Activated CD4-positive, alpha-beta T cell treated with anti-CD3 and anti-CD28 coated beads for 24 hours (primary cell): ENCODE data around the gene CAMK2D.

ENCODE experiments used
- DNase-seq, 2 donors: peaks; one replicate each; pipeline ENCODE4 v3.0.0-alpha.2; 2020; ENCODE audit warnings: low read depth in 2 of 2

CAMK2D gene

GRCh38 chr4:113682730-113683537 lies 78.6 kb downstream of the CAMK2D start:
- peak; percentile 46 to 63 for DNase-seq

DNA sequence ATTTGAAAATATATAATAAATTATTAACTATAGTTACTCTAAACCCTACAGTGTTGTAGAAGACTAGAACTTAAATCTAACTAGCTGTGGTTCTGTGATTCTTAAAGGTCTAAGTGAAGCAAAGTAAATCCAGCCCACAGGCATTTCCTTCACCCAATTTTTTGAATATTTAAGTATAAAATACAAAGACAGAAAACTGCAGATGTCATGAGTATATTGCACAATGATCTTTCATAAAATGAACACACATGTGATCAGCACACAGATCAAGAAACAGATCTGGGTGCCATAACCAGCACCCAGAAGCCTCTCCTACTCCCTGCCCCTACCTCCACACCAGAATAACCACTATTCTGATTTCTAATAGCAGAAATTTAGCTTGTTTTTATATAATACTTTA lies 82.9 kb downstream of the CAMK2D start:
- DNase-seq, result no peak

DNA sequence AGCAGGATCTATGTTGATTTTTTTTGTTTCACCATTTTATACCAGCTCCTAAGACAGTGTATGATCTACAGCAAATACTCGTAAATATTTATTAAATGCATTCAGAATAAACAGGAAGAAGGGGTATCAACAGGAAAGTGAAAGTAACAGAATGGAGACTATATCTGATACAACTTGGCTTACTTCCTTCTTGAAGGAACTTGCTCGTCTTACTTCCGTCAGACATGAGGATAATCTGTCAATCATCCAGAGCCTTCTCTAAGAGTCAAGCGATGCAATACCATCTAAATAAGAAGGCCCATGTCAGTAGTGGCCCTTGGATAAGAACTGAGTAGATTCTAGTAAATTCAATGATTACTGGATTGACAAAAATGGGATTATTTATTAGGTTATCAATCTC lies 84.2 kb downstream of the CAMK2D start:
- no peak for DNase-seq

DNA sequence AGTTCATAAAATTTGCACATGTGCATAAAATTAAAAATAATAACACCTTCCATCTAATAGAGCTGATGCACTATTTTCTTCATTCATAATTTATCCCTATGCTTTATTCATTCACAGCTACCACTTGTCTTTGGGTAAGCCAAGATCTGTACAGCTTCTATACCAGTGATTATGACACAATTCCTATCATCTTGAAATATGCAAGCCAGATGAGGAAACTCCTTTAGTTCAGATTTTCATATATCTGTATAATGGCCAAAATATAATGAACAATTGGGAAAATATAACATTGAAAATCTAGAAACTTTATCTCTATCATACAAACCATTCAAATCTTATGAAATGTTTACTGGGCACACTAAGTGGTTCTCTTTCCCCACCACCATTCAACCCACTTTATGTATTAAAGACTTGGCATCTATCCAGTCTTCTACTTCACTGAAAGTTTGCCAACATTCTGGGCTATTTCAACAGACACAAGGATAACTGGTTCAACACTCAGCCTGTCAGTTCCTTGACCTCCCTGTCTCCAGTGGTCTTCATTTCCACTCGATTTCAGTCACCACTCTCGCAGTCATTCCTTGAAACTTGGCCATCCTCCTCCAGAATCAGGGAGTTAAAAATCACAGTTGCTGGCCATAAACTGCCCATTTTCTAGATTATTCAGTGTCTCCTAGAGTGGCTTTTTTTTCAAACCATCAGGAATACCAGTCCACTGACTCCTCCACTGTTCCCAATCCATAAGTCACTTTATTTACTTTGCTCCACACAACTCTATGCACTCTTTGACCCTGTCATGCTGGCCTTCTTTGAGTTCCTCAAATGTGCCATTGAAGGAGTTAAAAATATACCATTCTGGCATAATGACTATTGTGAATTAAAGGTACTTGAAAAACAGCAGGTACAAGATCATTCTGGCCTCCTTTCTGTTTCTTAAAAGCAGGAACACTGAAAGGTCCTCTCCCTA lies 85.5 kb downstream of the CAMK2D start:
- no peak for DNase-seq

DNA sequence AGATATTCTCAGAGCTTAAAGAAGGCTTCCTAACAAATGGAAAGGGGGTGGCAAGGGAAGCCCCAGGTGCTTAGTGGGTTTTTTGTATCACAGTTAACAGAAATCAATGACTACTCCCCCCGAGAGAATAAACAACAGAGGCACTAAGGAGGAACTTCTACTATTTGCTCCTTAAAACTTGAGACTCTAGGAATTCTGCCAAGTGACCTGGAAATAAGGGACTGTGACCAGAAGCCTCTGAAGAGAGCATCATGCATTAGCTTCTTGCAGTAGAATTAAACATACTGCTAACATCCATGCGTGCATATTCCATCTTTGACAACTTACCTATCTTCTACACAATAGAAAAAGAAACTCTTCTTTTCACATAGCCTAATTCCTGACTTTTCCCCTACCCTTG lies 86.8 kb downstream of the CAMK2D start:
- no peak for DNase-seq

DNA sequence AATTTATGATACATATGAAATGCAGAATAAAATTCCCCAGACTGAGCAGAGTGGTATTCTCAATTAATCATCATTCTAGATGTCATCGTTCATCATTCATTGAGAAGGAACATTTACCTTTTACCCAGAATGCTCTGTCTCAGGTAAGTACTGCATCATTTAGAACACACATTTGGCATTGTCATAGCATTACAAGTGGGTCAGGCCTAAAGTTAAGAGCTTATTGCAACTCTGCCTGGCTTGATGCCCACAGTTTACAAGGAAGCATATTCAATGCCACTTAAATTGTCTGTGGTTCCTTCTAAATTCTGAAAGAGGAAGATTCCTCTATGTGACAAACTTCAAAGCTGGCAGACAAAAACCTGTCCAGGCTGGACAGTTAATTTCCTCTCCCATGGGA lies 87.3 kb downstream of the CAMK2D start:
- DNase-seq, result no peak

- DNase-seq, result peak in 1 of 2 donors; percentile 15
Observed at GRCh38 chr4:113673450-113673849, 88.1 kb downstream of the CAMK2D start.

DNA sequence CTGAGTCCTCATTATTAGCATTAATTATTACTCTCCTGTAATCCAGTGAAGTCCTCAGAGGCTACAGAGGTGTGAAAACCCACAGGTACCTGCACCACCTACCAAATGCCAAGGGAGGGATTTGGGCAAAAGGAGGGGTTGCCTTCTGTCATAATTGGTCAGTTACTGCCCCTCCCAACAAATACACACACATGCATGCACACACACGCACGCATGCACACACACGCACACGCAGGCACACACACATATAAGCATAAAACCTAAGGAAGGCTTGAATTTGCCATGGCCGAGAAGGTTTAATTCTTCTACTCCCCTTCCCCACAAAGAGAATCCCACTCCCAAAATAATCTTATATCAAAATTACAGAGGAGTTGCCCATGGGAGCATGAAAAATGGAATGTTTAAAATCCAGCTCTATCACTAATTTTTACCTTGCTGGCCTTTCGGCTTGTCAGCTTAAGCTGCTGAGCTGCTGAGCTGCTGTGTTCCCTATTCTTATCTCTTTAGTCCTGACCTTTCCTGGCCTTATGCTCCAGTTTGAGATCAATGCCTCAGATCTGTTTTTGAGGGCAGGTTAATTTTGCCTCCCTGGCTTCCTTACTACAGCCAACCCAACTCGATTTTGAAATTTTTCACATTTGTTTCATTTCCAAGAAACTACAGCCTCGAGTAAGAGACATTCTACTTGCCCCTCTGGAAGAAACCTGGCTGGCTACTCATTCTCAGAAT lies 95.0 kb downstream of the CAMK2D start:
- DNase-seq, result no peak

- DNase-seq, result no peak
Observed at GRCh38 chr4:113665036-113665435, 96.5 kb downstream of the CAMK2D start.

DNA sequence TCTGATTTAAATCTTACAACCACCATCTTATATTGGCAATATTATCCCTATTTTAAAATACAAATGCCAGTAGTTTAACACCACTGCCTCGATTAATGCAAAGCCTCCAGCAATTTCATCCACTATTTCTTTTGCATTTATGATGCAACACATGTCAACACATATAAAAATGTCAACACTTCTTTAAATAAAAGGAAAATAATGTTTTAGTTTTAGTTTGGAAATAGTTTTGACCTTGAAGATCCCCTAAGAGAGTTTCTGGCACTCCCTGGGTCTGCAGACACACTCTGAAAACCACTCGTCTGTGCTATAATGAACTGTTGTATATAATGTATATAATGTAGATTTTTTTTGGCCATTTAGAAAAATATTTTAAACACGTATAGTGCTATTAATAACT lies 99.0 kb downstream of the CAMK2D start:
- no peak for DNase-seq

DNA sequence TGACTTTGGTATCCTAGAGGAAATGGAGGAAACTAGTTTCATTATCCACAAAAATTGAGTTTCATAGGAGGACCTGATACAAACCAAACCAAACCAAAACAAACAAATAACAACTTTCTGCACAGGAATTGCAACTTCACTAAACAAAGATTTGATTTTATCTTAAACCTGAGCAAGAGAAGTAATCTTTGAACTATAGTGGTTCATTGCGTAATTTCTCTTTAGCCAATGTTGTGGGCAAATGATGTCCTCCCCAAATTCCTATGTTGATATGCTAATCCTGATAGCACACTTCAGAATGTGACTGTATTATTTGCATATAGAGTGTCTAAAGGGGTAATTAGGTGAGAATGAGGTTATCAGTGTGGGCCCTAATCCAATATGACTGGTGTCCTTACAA lies 102.4 kb downstream of the CAMK2D start:
- no peak for DNase-seq

DNA sequence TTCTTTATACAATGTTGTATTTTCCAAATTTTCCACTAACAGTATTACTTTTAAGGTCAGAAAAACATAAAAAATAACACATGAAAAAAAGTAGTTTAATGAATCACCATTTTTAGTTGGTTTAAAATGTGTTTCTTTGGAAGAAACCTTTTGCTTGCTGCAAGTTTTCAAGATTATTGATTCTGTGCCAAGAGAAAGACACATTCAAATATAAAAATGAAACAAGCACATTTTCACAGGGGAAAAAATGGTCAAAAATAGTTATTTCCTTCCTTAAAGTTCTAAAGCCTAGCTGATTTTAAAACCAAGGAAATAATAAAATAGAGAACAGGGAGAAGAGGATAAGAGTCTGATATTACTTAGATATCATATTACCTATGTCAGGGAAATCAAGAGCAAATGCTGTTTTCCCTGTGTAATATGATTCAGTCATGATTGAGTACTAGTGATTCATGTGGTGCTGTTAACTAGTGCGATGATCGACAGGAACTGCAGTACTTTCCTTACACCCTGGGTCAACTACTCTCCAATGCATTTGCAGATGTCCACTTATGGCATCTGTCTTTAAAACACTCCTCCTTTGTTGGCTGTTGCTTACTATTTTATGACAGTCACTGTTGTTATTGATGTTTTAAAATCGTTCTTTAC lies 103.8 kb downstream of the CAMK2D start:
- no peak for DNase-seq

GRCh38 chr4:113653871-113654270 lies 107.7 kb downstream of the CAMK2D start:
- no peak for DNase-seq

- no peak for DNase-seq
Observed at GRCh38 chr4:113646442-113646822, 115.1 kb downstream of the CAMK2D start.

GRCh38 chr4:113645771-113646441 lies 115.6 kb downstream of the CAMK2D start:
- no peak for DNase-seq

- DNase-seq, result no peak
Observed at GRCh38 chr4:113645288-113645687, 116.2 kb downstream of the CAMK2D start.

DNA sequence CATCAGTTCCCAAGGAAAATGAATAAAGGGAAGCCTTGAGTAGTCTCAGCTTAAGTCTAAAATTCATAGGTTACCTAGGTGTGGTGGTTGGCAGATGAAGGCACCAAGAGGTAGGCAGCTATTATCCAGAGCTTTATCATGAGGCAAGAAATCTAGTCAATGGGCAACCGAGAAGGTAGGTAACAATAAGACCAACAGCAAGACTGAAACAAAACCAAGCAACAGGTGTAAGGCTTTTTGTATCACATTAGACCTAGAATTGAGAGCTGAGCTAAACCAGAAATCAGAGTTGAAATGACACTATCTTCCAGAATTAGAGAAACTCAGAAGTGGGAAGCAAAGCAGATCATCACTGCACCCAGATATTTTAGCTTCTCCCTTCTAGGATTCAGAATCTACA lies 117.1 kb downstream of the CAMK2D start:
- DNase-seq, result no peak

DNA sequence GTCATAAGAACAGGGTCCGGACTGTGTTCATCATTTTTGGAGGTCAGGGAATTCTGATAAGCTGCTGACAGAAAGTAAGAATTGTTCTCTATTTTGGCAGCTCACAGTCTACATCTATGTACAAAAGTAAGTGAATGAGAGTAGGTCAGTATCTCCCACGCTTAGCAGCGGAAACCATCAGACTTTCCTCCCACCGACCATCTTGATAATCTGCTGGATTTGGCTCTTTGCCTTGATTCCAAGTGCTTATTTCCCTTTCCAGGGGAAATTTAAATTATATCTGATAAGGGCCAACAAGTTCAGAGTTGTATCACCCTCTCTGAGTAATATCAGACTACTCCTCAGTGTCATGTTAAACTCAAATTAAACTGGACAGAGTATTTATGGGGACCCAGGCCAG lies 118.0 kb downstream of the CAMK2D start:
- no peak for DNase-seq

- no peak for DNase-seq
Observed at GRCh38 chr4:113641025-113641431, 120.5 kb downstream of the CAMK2D start.

DNA sequence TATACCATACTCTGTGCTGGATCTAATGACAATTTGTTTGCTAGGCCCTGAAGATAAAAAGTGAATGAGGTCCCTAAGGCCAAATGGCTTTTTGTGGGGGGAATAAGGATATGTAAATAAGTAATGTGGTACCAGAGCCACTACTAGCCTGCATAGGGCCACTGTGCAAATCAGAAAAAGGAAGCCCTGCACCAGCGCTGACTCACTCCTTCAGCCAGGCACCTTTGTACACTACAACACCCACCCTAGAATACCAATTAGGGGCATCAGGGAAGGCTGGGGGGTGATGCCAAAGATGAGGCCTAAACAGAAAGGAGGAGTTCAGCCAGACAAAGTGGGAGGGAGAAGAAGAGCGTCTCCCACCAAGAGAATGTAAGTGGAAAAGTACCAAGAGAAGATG lies 122.2 kb downstream of the CAMK2D start:
- DNase-seq, result no peak

GRCh38 chr4:113638562-113638832 lies 123.0 kb downstream of the CAMK2D start:
- DNase-seq, result no peak
